Activated B cell treated with CpG ODN at 0.5 μM for 24 hours (primary cell): ENCODE data around the gene TBX2. TPM values are rescaled to one million over a fixed set of nuclear protein-coding genes. Genes with fewer than 3 reads are reported as not detected.
A peak's percentile ranks its signal among the peaks of the same experiment; 100 is the strongest.

ENCODE experiments used
- ATAC-seq: fragments of 200-7000 bp; cut with Tn5 transposase; one replicate; pipeline ENCODE4 v1.10.0; 2021; ENCODE audit warnings: low read depth, mild to moderate bottlenecking, moderate library complexity
- CTCF ChIA-PET: fragments of 350-600 bp; sonication (Branson Sonifier 250); formaldehyde crosslinking; loops from one replicate; lab custom pipeline; 2021; ENCODE audit warnings: antibody characterized with exemption; lab: Charles Lee
- POLR2A ChIA-PET: fragments of 350-600 bp; sonication (Branson Sonifier 250); formaldehyde crosslinking; loops from one replicate; lab custom pipeline; 2021; ENCODE audit warnings: antibody characterized with exemption; lab: Charles Lee
- DNase-seq: peaks from one replicate; pipeline ENCODE4 v3.0.0; 2022
- H3K27ac Mint-ChIP-seq: one replicate; pipeline ENCODE4 v1.8.0; 2020; ENCODE audit warnings: mixed read lengths
- H3K27me3 Mint-ChIP-seq: one replicate; pipeline ENCODE4 v1.8.0; 2021; ENCODE audit warnings: mixed read lengths
- H3K36me3 Mint-ChIP-seq: one replicate; pipeline ENCODE4 v1.8.0; 2021; ENCODE audit warnings: low read depth, mixed read lengths
- H3K4me1 Mint-ChIP-seq: one replicate; pipeline ENCODE4 v1.8.0; 2021; ENCODE audit warnings: mixed read lengths
- H3K4me3 Mint-ChIP-seq: one replicate; pipeline ENCODE4 v1.8.0; 2020; ENCODE audit warnings: mild to moderate bottlenecking, mixed read lengths
- H3K9me3 Mint-ChIP-seq: one replicate; pipeline ENCODE4 v1.8.0; 2020; ENCODE audit warnings: mixed read lengths
- CTCF ChIP-seq: fragments of 200-600 bp; IDR thresholded peaks from one replicate; pipeline ENCODE4 v1.8.0; 2022; ENCODE audit warnings: antibody characterized with exemption, mild to moderate bottlenecking
- intact Hi-C: fragments of 100-400 bp; cut with micrococcal nuclease; formaldehyde crosslinking; loops from one replicate; pipeline ENCODE4 v1.15.1; 2024
- total RNA-seq: library from RNA; stranded (reverse); gene quantifications from 2 replicates; pipeline ENCODE4 v1.2.3, GENCODE V29; 2022

Gene TBX2
- total RNA-seq, 1 donor from 2014 or later: not detected

- no peak for DNase-seq
- CTCF ChIA-PET: no interaction called here
- Mint-ChIP-seq H3K9me3 (no peaks in the 10 kb centered on the region), H3K27ac (no peak overlapping the region), H3K27me3 (peaks cover 25% of the 10 kb centered on the region), H3K4me1 (peaks cover 17% of the 10 kb centered on the region), H3K36me3 (no peaks in the 10 kb centered on the region), H3K4me3 (no peak overlapping the region)
- POLR2A ChIA-PET: no interaction called here
- TF ChIP-seq CTCF: no peak
- intact Hi-C loops: loop anchor here (5.0 kb wide), 3 partner anchors 222 to 738 kb away; partner anchors contain the start of gene BCAS3
- no peak for ATAC-seq
Measured at GRCh38 chr17:61414936-61415251, 15.3 kb downstream of the TBX2 start.

DNA sequence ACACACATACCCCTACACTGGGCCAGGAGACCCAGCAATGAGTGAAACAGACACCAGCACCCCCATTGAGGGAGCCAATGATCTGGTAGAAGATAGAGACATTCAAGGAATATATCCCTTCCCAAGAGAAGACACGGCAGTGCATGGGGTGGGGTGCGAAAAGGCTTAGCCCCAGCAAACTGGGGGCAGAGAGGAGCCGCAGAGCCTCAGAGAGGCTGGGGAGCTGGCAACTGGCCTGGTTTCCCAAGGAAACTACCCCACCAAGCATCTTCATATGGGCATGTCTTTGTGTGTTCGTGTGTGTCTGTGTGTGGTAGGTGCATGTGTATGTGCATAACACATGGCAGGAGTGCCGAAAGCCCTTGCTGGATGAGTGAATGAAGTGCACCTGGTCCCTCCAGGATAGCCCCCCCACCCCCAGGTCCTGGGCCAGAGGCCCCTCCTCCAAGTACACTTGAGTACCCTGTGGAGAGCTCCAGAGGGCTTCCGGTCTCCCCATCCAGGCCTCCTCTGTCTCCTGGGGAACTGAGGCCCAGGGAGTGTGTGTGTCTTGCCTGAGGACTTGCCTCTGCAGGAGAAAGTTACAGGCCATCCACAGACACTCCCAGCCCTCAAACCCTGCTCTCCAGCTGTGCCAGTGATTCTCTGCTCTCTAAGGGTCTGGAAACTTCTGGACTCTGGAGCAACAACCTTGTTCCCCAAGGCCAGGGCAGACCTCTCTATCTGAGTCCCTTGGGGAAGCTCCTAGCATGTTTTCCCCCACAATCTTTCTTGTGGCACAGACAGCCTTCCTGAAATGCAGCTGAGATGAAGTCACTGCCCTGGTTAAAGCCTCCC is 15.9 kb downstream of the TBX2 start:
- ATAC-seq (no peak), DNase-seq (no peak)
- Mint-ChIP-seq H3K27me3 (peaks cover 26% of the 10 kb centered on the region), H3K36me3 (no peaks in the 10 kb centered on the region), H3K27ac (no peak overlapping the region), H3K4me3 (no peak overlapping the region), H3K9me3 (no peaks in the 10 kb centered on the region), H3K4me1 (peaks cover 10% of the 10 kb centered on the region)
- ChIA-PET POLR2A (no interaction called here), CTCF (no interaction called here)
- no peak for TF ChIP-seq CTCF
- intact Hi-C loops: loop anchor here (1.0 kb wide), 1 partner anchor 136 kb away; no protein-coding TSS in a partner anchor

DNA sequence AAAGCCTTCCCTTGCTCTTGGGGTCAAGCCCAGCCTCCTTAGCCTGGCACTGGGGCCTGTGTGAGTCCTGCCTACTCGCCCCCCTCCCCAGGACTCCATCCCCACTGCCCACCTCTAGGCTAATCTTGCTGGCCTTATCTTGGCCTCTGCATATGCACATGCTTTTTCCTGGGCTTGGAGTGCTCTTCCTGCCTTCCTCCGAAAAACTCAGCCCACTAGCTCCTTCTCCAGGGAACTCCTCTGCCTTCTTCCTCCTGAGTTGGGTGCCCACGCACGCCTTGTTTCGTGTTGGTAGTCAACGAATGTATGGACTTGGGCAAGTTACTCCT is 16.5 kb downstream of the TBX2 start:
- peaks cover 30% of the 10 kb centered on the region for H3K27me3 Mint-ChIP-seq

GRCh38 chr17:61416540-61417363 is 17.1 kb downstream of the TBX2 start:
- ChIA-PET POLR2A (no interaction called here), CTCF (interaction anchor here (0.6 to 1.0 kb wide), 2 partner anchors 10 to 214 kb away, joined by 3 read pairs; no protein-coding TSS in a partner anchor)
- intact Hi-C loops: loop anchor here (1.0 kb wide), 2 partner anchors 135 to 421 kb away; no protein-coding TSS in a partner anchor
- no peak overlapping the region for H3K27ac Mint-ChIP-seq
- H3K9me3 Mint-ChIP-seq: no peaks in the 10 kb centered on the region
- peaks cover 8% of the 10 kb centered on the region for H3K4me1 Mint-ChIP-seq
- peaks cover 34% of the 10 kb centered on the region for H3K27me3 Mint-ChIP-seq
- H3K36me3 Mint-ChIP-seq: no peaks in the 10 kb centered on the region
- H3K4me3 Mint-ChIP-seq: no peak overlapping the region
- TF ChIP-seq CTCF: peak; percentile 74
- peak; percentile 67 for ATAC-seq
- DNase-seq: no peak

More for the DNA sequence above, 16.5 kb downstream of the TBX2 start:
- no peak for DNase-seq
- Mint-ChIP-seq H3K4me3 (no peak overlapping the region), H3K36me3 (no peaks in the 10 kb centered on the region), H3K27ac (no peak overlapping the region), H3K4me1 (peaks cover 8% of the 10 kb centered on the region), H3K9me3 (no peaks in the 10 kb centered on the region)
- no peak for TF ChIP-seq CTCF
- CTCF ChIA-PET: no interaction called here
- intact Hi-C loops: loop anchor here (1.0 kb wide), 1 partner anchor 135 kb away; no protein-coding TSS in a partner anchor
- no peak for ATAC-seq
- POLR2A ChIA-PET: no interaction called here

DNA sequence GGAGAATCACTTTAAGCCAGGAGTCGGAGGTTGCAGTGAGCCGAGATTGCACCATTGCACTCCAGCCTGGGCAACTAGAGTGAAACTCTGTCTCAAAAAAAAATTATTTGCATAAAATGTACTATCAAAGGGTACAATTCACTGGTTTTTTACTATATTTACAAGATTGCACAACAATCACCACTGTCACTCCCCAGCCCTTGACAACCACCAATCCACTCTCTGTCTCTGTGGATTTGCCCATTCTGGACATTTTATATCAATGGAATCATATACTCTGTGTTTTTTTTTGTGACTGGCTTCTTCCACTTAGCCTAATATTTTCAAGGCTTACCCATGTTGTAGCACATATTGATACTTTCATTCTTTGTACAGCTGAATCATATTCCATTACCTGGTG is 18.8 kb downstream of the TBX2 start:
- CTCF ChIA-PET: interaction anchor here (1.5 kb wide), 1 partner anchor 418 kb away, joined by 3 read pairs; no protein-coding TSS in a partner anchor
- H3K27me3 Mint-ChIP-seq: peaks cover 40% of the 10 kb centered on the region
- intact Hi-C loops: no loop called here

More for the DNA sequence above, 18.8 kb downstream of the TBX2 start:
- peaks cover 4% of the 10 kb centered on the region for H3K4me1 Mint-ChIP-seq
- H3K27ac Mint-ChIP-seq: no peak overlapping the region
- no peaks in the 10 kb centered on the region for H3K36me3 Mint-ChIP-seq
- no peak for TF ChIP-seq CTCF
- ATAC-seq (no peak), DNase-seq (no peak)
- no peaks in the 10 kb centered on the region for H3K9me3 Mint-ChIP-seq
- H3K4me3 Mint-ChIP-seq: no peak overlapping the region
- POLR2A ChIA-PET: no interaction called here
